NCI-H2081 (cell line): Measurements from ENCODE around the gene SLC29A1.
A peak's percentile ranks its signal among the peaks of the same experiment; 100 is the strongest.
"Not testable (repeated sequence)": the region's sequence is repeated elsewhere in the genome, so short reads cannot be mapped to it uniquely, and the experiment has no call there.

Source experiments
- DNase-seq, 2 experiments: peaks; one replicate each; lab custom pipeline; 2025; lab: John Stamatoyannopoulos, UW

Gene SLC29A1

DNA sequence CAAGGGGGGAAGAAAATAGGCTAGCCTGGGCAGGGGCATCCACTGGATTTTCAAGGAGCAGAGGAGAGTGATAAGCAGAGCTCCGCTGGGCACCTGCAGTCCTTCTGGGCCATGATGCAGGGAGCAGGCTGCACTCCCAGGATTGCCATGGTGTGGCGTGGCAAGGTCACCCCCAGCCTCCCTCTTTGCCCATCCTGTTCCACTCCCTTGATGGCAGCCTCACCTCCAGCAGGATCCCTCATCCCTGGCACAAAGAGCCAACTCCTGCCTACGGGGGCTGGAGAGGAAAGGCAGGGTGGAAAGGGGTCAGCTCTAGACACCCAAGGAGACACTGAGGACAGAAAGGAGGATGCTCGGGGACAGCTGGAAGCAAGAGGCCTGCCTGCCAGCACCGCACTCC is 29.1 kb upstream of the SLC29A1 start:
- DNase-seq = no peak

- not testable (repeated sequence) for DNase-seq
Measured at GRCh38 chr6:44196351-44196750, 27.0 kb upstream of the SLC29A1 start.

- DNase-seq = no peak
Measured at GRCh38 chr6:44198684-44199083, 24.7 kb upstream of the SLC29A1 start.

GRCh38 chr6:44199883-44200282 is 23.5 kb upstream of the SLC29A1 start:
- no peak for DNase-seq

- no peak for DNase-seq
Measured at GRCh38 chr6:44201200-44201599, 22.2 kb upstream of the SLC29A1 start.

DNA sequence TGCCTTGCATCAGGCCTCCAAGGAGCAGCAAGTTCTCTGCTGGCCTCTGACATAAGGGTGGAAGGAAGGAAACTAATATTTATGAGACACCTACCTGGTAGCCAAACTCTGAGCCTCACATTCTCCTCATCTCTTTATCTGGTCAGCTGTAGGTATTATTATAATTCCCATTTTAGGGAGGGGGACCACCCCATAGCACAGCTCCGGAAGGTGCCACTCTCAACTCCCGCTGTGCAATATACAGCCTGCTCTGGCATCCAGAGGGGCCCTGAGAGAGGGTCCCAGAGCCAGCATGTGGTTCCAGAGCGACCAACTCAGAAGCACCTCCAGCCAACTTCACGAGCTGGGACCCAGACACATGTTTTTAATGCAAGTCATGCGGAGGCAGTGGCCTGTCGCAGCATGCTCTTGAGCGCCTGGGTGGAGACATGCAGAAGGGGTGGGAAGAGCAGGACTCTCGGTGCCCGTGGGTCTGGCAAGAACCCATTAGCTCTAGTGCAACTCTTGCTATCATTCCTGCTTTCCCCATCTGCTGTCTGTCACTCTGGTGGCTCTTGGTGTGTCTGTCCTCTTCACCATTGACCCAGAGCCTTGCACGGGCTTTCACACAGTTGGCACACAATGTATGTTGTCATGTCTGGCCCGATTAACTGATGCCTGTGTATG is 21.6 kb upstream of the SLC29A1 start:
- no peak for DNase-seq

DNA sequence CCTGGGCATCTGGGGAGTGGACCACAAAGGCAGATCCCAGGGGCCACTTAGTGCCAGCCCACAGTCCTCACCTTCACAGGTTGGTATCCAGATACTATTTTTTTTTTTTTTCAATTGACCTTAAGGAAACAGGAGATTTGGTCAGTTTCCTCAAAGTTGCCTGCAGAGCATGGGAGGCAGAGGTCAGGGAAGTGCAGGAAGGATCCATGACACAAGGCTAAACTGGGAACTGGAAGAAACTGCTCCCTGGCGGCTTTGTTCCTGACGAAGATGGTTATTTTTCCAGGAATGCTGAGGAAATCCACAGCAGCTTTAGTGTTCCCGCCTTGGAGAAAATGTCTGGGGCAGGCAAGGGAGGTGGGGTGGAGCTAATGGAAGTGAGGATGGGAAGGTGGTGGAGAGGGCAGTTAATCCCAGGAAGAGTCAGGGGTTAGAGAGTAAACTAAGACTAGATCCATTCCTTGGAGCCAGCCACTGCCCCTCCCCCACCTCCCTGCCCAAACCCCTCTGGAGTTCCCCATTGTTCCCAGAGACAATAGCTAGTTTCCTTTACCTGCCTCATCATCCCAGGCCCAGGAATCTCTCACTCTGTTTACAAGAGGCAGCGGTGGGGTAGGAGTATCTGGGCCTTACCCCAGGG is 20.9 kb upstream of the SLC29A1 start:
- DNase-seq = no peak

GRCh38 chr6:44202972-44203750 is 20.2 kb upstream of the SLC29A1 start:
- DNase-seq = no peak

DNA sequence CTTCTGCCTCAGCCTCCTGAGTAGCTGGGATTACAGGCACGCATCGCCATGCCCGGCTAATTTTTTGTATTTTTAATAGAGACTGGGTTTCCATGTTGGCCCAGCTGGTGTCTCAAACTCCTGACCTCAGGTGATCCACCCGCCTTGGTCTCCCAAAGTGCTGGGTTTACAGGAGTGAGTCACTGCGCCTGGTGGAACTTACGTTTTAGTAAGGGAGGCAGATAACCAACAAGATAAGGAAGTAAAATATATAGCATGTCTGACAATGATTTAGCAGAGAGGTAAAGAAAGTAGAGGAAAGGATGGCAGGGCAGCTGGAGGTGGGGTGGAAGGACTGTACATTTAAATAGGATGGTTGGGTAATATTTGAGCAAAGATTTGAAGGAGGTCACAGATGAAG is 19.4 kb upstream of the SLC29A1 start:
- no peak for DNase-seq

DNA sequence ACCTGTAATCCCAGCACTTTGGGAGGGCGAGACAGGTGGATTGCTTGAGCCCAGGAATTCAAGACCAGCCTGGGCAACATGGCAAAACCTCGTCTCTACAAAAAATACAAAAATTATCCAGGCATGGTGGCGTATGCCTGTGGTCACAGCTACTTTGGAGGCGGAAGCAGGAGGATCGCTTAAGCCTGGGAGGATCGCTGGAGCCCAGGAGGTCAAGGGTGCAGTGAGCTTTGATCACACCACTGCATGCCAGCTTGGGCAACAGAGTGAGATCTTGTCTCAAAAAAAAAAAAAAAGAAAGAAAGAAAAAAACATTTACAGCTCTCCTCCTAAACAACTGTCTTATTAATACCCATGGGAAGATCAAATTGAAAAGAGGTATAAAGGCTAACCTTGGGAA is 15.4 kb upstream of the SLC29A1 start:
- DNase-seq = no peak

DNA sequence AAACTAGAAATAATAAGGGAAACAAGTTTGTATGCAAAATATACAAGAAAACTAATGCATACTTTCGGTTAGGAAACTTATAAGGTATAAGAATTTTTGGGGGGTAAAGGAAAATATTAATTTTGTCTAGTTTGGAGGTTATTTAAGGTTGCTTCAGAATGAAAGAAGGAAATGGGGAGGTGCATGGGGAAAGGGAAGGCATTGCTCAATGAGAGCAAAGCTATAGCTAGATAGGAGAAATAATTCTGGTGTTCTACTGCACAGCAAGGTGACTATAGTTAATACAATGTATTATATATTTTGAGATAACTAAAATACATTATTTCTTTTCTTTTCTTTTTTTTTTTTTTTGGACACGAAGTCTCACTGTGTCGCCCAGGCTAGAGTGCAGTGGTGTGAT is 12.1 kb upstream of the SLC29A1 start:
- DNase-seq = no peak

- DNase-seq = no peak
Measured at GRCh38 chr6:44214307-44214706, 9.1 kb upstream of the SLC29A1 start.

DNA sequence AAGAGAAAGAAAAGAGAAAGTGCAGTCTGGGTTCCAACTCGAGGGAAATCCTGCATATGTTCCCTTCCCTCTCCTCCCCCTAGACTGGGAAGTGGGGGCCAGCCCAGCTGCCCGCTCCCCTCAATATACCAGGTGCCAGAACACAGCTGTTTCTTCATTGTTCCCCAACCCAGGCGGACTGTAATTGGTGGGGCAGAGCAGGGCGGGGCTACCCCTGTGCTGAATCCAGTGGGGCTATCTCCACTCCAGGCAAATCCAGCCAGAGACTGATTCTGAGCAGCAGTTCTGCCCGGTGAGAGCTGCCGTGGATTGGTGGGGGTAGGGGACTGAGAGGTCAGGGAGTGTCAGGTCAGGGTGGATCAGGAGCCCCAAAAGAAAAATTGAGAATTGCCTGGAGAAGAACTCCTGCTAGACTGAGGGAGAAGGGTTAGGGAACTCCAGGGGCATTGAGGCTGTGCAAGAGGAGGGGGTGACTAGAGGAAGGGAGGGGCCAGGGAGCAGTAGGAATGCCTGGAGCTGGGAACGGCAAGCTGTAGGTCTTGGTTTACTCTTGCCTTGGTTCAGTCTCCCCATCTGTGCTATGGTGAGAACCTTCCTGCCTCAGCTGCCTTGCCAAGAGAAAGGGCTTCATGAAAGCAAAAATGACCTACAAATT is 6.6 kb upstream of the SLC29A1 start, which contains the start of gene MYMX:
Gene MYMX, plus strand, starts transcription at position 250 of the 655 bp plus-strand sequence. CDS start 546 bp downstream, outside the sequence.
- peak in 1 of 2 experiments; percentile 22 for DNase-seq

GRCh38 chr6:44217332-44218143 is 5.9 kb upstream of the SLC29A1 start:
- DNase-seq = peak in 1 of 2 experiments; percentile 11

DNA sequence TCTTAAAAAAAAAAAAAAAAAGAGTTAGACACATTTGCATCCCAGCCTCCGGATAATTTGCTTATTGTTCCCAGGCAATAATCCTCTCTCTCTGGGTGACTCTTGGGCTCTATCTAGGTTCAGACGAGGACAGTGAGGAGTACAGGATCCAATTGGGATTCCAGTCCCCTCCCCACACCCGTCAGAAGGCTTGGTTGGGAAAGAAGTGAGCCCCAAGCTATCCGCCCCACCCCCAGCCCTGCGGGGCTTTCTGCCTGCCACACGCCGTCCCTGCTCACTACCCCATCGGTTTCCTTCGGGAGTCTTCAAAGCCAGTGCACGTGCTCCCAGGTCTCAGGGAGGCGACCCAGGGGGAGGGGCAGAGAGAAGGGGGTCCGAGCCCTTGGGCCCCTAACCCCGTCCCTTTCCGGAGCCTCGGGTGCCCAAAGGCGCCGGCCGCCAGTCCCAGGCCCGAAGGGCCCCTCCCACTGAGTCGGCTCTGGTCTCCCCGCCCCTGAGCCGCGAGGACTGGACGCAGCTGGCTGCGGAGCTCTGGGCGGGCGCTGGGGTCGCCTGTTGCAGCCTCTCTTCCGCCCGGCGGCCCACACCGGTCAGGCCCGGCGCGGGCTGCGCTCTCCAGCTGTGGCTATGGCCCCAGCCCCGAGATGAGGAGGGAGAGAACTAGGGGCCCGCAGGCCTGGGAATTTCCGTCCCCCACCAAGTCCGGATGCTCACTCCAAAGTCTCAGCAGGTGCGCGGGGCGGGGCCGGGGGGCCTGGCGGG is 4.2 kb upstream of the SLC29A1 start:
- DNase-seq = peak; percentile 19 to 37

GRCh38 chr6:44219815-44220784 is 3.3 kb upstream of the SLC29A1 start:
- no peak for DNase-seq

DNA sequence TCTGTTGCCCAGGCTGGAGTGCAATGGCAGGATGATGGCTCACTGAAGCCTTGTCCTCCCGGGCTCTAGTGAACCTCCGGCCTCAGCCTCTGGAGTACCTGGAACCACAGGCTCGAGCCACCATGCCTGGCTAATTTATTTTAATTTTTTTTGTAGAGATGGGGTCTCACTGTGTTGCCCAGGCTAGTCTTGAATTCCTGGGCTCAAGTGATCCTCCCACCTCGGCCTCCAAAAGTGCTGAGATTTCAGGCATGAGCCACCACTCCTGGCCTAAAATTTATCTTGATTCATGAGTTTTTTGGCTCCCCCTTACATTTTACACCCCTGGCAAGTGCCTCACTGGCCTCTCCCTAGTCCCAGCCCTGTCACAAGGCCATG is 2.5 kb upstream of the SLC29A1 start:
- no peak for DNase-seq

DNA sequence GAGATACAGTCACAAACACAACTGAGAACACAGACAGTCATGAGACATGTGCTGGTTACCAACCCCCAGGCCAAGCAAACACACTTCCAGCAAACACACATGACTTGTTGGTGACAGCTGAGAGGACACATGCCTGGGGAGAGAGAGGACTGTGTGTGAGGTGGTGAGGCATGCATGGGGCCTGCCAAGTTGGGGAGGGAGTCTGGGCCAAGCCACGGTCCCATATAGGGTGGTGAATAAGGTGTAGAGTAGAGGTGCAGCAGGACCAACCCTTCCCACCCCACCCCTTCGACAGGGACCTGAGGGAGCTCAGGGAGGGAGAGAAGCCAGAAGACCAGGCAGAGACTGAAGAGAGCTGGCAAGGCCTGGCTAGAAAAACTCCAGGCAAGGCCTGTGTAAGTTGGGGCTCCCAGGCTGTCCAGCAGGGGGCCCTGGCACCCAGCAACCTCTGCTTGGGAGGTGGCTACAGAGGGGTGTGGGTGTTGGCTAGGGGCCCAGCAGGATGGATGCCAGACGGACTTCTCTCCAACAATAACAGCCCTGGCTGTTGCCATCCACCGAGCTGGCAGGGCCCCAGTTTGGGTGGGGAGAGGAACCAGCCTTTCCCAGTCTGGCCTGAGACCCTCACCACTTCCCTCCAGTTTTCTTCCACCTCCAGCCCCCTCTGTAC is 2.0 kb upstream of the SLC29A1 start:
- DNase-seq = peak; percentile 77 to 85

DNA sequence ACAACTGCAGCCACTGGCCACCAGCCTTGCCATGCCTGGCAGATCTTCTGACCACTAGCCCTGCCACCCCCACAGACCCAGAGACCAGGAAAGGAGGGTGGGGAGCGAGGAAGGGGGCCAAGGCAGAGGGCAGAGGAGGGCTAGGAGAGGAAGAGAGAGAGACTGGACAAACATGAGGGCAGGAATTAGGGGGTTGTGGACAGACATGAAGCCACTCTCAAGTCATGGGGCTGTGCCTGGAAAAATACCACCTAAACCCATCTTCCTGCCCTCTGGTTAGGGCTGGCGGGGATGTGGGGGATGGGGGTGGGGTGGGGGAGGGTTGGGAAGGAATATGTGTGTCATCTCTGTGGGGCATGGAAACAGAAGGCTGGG is 1.4 kb upstream of the SLC29A1 start:
- DNase-seq = no peak
